HG03039 (cell line): ENCODE data around the gene VAV1.

Experiments
- ATAC-seq: cut with Tn5 transposase; IDR thresholded peaks from one replicate; pipeline ENCODE4 v1.9.1; 2021; ENCODE audit warnings: mild to moderate bottlenecking, moderate library complexity; ENCODE audit not compliant: unreplicated experiment

The VAV1 gene

GRCh38 chr19:6886277-6886897, 113.9 kb downstream of the VAV1 start:
- ATAC-seq, result no peak

DNA sequence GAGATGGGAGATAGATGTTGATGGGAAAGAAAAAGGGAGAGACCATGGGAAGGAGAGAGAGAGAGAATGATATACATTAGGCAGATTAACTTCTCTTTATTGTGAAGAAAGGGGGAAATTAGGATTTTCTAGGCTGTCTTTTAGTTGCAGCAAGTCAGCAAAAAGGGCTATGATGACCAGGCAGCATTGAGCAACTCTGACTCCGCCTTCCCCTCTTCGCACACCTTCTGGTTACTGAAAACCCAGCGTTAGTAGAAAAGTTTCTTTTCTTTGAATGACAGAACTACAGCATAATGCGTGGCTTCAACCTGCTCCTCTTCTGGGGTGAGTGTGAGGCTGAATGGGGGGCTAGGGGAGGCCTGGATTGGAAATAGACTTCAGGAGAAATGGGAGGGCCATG, 114.8 kb downstream of the VAV1 start, which contains the start of gene ADGRE1:
Gene ADGRE1 (plus strand): TSS at position 264 of the 400 bp plus-strand sequence. CDS start 30 bp downstream, at position 294.
- no peak for ATAC-seq

- ATAC-seq, result no peak
Measured at GRCh38 chr19:6888967-6889366, 116.5 kb downstream of the VAV1 start.

DNA sequence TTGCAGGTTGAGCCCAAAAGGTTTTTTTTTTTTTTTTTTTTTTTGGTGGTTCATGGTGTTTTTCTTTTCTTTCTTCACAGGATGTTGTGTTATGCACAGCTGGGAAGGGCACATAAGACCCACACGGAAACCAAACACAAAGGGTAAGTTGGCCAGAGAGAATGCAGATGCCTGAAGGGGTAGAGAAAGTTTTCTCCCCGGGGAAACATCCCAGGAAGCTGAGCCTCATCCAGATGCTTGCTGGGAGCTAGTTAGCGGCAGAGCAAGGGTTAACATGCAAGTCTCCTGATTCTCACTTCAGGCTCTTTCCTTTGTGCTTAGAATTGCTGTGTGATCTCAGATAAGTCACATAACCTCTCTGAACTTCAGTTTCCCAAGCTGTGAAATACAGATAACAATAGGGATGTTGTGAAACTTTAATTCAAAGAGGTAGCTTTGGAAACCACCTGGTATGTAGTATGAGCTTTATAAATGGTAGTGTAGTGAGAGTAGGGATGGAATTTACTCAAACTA, 117.9 kb downstream of the VAV1 start:
- no peak for ATAC-seq

GRCh38 chr19:6890938-6891337, 118.4 kb downstream of the VAV1 start:
- no peak for ATAC-seq

DNA sequence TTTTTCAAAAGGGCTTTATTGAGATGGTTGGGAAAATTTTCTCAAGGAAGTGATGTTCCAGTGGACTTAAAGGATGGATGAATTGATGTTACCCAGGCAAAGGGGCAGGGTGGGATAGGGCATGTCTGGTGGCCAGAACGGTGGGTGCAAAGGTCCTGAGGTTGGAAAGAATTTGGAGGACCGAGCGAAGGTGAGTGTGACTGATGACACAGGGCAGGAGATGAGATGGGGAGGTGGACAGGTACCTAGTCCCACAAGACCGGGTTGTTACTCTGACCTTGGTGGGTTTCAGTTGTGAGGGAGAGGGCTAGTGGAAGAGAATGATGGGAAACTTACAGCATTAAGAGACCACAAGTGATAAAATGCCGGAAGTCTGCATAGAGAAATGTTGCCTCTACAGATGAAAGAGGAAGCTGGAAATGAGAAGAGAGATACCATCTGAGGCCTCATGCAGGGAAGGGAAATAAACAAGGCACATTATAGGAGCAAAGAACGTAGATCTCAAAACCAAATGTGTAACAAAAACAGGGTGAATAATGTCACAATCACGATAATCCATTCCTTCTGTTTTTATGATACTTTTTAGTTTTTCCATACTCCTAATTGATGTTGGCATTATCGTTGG, 119.4 kb downstream of the VAV1 start:
- ATAC-seq, result no peak

GRCh38 chr19:6894313-6894712, 121.8 kb downstream of the VAV1 start:
- no peak for ATAC-seq

GRCh38 chr19:6903446-6903845, 130.9 kb downstream of the VAV1 start:
- ATAC-seq, result no peak

DNA sequence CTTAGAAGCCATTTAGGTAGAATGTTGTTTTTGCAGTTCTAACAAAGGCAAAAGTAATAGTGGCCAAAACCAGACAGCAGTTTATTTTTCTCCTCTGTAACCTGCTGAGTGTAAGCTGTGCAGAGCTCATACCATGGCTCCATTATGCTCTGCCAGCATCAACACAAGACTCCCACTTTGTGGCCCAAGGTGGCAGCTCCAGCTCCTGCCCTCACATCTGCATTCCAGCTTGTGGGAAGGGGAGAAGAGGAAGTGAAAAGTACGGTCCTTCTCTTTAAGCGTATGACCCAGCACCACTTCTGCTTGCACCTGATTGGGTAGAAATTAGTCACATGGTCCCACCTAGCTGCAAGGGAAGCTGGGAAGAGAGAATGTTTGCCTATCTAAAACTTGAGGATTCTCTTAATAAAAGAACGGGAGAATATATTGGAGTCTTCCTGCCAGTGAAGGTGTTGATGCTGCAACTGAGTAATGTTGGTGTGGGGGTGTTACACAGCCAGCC, 134.1 kb downstream of the VAV1 start:
- ATAC-seq, result no peak
